NCI-H2171 treated with DMSO at 0.1 percent for 48 hours (cell line): ENCODE data around the gene UGT2B28.
"Not testable (repeated sequence)": the region's sequence is repeated elsewhere in the genome, so short reads cannot be mapped to it uniquely, and the experiment has no call there.

Source experiments
- DNase-seq: peaks from one replicate; lab custom pipeline; 2025; lab: John Stamatoyannopoulos, UW

The UGT2B28 gene

GRCh38 chr4:69343558-69344420, 63.5 kb downstream of the UGT2B28 start:
- DNase-seq, result not testable (repeated sequence)
